GM18526 (cell line): ENCODE measurements around the gene SLC29A4.

Experiments used
- POLR2A ChIP-seq: IDR thresholded peaks from 3 replicates; pipeline ENCODE4 v1.6.1; 2011; ENCODE audit not compliant: insufficient read length; ENCODE audit errors: extremely low read depth

The SLC29A4 gene

DNA sequence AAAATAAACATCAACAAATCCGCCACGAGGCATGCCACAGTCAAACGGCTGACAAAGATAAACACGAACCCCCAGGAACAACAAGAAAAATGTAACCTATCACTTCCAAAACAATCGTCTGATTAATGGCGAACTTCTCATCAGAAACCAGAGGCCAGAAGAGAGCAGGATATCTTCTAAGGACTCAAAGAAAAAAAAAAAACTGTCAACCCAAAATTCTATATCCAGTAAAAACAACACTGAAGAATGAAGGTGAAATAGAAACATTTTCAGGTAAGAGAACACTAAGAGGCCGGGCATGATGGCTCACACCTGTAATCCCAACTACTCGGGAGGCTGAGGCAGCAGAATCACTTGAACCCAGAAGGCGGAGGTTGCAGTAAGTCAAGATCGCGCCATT lies 54.3 kb downstream of the SLC29A4 start:
- TF ChIP-seq POLR2A, result no peak

DNA sequence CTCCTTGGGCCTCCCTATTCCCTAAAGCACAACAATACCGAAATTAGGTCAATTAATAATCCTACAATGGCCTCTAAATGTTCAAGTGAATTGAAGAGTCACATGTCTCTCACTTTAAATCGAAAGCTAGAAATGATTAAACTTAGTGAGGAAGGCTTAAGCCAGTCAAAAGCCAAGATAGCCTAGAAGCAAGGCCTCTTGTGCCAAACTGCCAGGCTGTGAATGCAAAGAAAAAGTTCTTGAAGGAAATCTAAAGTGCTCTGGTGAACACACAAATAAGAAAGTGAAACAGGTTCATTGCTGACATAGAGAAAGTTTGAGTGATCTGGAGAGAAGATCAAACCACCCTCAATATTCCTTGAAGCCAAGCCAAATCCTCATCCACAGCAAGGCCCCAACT lies 57.2 kb downstream of the SLC29A4 start:
- no peak for TF ChIP-seq POLR2A

- TF ChIP-seq POLR2A, result no peak
Measured at GRCh38 chr7:5342631-5343030, 59.9 kb downstream of the SLC29A4 start.

- TF ChIP-seq POLR2A, result no peak
Measured at GRCh38 chr7:5343884-5344283, 61.1 kb downstream of the SLC29A4 start.

DNA sequence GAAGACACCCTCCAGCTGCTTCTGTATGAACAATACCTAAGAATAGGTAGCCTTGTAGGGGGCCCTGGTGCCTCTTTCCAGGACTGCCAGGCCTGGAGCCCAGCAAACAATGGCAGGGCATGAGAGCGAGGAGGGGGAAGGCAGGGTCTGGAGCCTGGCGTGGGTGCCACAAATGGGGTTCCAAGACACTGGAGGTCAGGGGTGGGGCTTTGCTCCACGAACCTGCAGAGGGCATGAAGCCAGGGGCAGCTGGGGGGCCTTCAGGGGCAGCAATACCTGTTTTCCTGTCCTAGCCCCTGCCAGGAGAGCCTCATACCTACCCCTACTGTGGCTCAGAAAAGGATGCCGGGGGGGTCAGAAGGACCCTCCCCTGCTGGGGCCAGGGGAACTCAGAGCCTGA lies 61.6 kb downstream of the SLC29A4 start:
- no peak for TF ChIP-seq POLR2A

DNA sequence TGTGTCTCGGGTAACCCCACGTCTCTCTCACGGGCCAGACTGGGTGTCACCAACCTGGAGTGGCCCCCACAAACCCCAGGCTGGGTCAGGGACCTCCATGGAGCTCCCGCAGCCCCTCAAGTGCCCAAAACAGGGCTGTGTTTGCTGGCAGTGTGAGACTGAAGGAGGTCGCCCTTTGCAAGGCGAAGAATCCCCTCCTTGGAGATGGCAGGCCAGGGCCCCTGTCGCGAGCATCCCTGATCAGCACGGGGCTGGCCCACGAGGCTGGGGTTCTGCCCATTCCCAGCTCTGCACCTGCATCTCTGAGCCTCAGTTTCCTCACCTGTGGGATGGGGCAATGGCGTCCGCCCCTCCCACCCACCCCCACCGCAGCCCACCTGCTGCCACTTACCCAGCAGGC lies 62.4 kb downstream of the SLC29A4 start:
- no peak for TF ChIP-seq POLR2A

GRCh38 chr7:5345671-5346070 lies 62.9 kb downstream of the SLC29A4 start:
- no peak for TF ChIP-seq POLR2A

GRCh38 chr7:5348134-5349004 lies 65.6 kb downstream of the SLC29A4 start:
- TF ChIP-seq POLR2A, result no peak

DNA sequence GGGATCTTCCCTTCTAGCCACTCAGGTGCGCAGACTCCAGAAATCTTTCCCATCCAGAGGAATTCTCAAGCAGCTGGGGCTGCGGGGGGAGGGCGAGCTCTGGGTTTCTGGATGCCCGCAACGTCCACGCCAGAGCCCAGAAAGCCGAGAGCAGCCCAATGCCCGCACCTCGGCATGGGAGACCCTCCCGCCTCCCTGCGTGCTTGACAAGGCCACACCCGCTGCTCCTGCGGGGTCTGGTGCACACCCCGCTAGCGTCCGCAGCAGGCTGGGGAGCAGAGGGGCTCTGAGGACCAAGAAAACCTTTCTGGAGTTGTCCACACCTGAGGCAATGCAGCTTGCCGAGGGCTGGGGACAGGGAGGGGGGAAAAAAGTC lies 66.2 kb downstream of the SLC29A4 start:
- no peak for TF ChIP-seq POLR2A

DNA sequence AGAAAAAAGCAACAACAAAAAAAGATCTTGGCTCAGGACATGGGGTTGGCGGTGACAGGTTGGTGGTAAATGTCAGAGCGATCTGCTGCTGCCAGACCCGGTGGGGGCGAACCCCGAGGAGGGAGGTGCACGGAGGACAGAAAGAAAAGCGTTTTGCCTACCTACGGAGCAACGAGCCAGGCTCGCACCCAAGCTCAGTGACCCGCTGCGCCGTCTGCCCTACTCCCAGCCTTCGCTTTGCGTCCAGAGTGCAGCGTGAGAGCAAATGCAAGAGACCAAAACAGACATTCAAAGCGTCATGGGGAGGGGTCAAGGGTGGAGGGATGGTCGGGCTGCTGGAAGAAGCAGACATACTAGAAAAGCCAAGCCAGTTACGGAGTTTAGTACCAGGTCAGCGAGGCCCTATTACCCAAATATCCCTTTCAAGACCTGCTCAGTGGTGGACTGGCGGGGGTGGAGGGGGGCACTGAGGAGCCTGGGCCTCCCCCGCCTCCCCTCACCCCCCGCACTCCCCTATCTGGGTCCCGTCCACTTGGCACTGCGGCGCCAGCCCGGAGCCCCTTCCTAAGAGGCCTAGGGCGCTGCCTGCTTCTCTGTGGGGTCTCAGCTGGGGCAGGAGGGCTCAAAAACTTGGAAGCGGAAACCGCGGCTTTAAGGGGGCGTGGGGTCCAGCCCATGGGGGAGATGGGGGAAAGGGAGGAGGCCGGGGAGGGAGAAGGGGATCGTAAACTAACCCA lies 66.9 kb downstream of the SLC29A4 start:
- no peak for TF ChIP-seq POLR2A

DNA sequence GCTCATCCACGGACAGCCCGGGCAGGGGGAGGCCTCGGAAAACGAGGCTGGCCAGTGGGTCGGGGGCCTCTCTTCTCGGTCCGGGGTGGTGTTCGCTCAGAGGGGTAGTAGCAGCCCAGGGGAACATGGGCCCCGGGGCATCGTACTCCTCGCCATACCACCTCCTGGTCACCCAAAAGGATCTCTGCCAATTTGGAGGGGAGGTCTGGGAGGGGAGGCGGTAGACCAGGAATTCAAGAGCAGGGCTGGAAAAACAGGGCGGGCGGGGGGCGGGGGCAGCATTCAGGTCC lies 67.4 kb downstream of the SLC29A4 start:
- no peak for TF ChIP-seq POLR2A

DNA sequence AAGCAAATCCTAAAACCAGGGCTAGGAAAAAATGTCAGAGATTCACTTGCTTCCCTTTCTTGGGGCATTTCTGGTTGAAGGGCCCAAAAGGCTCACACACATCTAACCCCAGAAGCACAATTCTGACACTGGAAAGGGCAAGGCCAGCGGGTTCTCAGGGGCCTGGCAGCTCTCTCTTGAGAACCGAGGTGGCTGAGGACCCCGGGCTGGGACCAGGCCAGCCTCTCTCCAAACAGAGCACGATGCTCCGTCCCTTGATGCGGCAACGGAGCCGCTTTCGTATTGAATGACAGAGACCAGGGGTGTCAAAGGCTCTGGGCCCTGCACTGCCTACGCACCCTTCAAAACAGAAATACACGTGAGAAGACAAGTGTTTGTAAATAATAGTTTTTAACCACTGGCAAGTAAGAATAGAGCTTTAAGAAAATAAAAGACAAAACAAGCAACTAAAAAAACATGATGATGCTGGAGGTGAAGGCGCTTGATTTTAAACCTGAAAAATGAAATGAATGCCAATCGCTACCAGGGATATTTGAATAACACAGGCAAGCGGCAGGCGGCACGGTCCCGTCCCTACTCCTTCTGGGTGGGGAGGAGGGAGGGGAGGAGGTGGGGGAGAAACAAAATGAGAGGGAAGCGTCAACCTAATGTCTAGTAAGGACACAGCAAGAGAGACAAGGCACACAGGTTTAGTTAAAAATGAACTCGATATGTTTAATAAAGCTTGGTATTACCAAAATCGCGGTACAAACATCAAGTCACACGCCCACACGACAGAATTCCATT lies 68.0 kb downstream of the SLC29A4 start:
- TF ChIP-seq POLR2A, result no peak

- no peak for TF ChIP-seq POLR2A
Measured at GRCh38 chr7:5351507-5352265, 68.9 kb downstream of the SLC29A4 start.

DNA sequence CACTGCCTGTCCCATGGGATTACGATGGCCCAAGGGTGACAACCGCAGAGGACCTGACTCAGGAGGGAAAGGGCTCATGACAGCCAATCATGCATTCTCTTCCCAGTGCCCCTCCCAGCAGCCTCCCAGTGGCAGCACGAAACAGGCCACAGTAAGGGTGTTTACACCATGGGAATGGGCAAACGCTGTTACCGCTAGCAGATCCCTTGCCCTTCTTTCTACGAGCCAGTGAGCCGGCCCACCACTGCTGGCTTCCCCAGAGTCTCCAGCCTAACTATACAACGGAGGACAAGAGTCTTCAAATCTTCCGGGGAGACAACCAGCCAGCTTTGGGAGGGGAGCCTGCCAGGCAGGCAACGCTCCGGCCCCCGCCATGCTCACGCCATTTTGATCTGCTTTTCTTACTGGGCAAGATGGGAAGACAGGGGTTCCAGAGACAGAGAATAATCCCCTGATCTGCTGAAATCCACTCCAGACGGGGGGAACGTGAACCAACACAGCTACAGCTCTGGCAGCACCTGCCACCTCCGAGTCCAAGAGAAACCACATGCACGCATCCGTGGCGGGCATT lies 69.8 kb downstream of the SLC29A4 start:
- no peak for TF ChIP-seq POLR2A

- no peak for TF ChIP-seq POLR2A
Measured at GRCh38 chr7:5354460-5355232, 71.9 kb downstream of the SLC29A4 start.
